GM10266 (cell line): ENCODE measurements around the gene ATF7.
"Not testable (repeated sequence)": the region's sequence is repeated elsewhere in the genome, so short reads cannot be mapped to it uniquely, and the experiment has no call there.

ENCODE experiments used
- DNase-seq: peaks from one replicate; pipeline ENCODE4 v3.0.0; 2012; ENCODE audit errors: extremely low spot score
- TF ChIP-seq, protein P1 (sequence below): IDR thresholded peaks from 2 replicates; pipeline ENCODE4 v1.5.1; 2012; ENCODE audit warnings: mild to moderate bottlenecking, low read depth; ENCODE audit not compliant: control insufficient read depth, insufficient read depth; ENCODE audit errors: missing control alignments

ATF7 gene

DNA sequence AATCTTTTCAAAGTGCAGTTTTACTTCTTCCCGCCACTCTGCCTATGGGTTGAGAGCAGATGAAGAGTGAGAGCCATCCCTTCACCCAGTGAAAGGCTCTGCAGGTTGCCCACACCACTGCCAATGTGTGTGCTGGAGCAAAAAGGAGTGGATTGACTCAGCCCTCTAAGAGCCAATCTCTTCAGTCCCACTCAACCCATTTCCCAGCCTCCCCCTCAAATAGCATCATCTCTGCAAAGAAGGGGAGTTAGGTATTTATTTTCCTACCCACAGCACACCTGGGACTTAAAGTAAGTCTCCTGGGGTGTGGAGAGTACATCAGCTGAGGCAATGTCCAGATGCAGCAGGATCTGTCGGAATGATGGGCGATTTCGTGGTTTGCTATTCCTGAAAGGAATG is 142.2 kb downstream of the ATF7 start:
- DNase-seq: no peak
- TF ChIP-seq, protein P1, sequence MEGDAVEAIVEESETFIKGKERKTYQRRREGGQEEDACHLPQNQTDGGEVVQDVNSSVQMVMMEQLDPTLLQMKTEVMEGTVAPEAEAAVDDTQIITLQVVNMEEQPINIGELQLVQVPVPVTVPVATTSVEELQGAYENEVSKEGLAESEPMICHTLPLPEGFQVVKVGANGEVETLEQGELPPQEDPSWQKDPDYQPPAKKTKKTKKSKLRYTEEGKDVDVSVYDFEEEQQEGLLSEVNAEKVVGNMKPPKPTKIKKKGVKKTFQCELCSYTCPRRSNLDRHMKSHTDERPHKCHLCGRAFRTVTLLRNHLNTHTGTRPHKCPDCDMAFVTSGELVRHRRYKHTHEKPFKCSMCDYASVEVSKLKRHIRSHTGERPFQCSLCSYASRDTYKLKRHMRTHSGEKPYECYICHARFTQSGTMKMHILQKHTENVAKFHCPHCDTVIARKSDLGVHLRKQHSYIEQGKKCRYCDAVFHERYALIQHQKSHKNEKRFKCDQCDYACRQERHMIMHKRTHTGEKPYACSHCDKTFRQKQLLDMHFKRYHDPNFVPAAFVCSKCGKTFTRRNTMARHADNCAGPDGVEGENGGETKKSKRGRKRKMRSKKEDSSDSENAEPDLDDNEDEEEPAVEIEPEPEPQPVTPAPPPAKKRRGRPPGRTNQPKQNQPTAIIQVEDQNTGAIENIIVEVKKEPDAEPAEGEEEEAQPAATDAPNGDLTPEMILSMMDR: no peak

DNA sequence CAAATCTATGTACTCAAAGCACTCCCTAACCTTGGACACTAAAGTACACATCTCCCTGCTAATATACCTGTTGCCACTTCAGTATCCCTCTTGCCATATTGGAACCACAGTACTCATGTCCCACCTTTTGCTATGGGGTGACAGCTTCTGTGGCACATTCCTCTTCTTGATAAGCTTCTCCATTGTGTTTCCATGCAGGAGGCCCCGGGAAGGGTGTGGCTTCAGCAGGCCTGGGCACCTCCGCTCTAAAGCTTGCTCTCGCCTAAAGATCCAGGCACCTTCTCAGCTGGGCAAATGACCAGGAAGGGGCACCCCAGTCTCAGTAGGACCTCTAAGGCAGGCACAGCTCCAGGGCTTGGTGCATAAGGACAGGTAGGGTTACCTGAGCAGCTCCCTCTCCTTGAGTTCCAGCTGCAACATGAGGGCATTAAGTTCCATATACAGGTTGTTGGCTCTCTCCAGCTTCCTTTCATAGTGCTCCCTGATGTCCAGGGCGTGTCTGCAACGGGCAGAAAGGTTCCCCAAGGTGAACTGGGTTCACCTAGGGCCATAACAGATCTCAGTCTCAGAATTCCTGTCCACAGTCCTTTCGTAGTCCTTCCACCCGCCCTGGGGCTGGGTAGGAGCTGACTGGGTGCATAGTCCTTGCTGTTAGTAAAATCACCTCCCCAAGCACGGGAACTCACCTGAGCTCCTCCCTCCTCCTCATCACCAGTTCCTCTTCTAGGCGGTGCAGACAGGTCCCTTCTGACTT is 142.8 kb downstream of the ATF7 start:
- no peak for DNase-seq
- TF ChIP-seq, protein P1: no peak

DNA sequence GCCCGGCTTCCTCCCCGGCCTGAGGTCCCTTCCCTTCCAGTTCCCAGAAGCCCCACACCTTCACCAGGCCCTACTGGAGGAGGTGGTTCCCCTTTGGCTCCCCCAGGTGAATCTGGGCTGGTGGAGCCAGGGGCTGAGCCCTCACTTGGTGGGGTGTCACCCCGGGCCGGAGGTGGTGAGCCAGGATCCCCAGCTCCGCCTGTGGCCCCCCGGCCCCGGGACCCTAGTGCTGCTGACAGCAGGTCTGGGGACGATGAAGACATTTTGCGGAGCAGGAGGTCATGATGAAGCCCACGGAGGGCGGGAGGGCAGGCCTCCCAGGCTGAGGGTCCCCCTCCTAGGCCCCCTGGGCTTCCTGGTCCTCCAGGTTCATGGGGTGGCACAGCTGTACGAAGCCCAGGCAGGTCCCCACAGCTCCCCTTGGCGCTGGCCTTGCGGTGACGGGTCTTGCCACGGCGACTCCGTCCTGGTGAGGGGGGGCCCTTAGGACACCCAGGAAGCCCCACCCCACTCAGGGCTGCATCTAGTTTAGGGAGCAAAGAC is 143.5 kb downstream of the ATF7 start:
- TF ChIP-seq, protein P1: no peak
- no peak for DNase-seq

DNA sequence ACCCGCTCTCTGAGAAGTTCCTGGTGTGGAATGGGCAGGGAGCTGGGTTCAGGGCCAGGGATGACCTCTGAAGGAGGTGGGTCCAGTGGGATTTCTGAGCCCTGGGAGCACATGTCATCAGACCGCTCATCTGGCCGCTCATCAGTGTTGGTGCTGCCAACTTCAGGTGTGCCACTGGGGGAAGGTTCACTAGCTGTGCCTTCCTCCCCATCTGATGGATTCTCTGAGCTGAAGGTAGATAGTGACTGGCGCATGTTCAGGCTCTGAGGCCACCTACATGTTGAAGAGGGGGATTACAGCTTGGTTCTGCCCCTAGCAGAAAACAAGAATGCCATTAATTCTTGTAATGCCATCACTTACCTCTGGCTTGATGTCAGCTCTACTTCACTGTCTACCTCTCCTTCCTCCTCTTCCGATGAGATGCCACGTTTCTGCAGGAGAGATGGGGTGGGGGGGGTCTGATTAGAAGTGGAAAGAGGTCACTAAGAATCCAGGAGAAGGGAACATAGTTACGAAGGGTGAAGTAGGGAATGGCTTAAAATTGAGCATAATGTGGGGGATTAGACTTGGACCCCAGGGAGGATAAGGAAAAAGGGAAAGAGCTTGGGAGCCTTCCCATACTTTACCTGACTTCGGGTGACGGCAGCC is 144.1 kb downstream of the ATF7 start:
- DNase-seq: no peak
- TF ChIP-seq, protein P1: peak; percentile 20

DNA sequence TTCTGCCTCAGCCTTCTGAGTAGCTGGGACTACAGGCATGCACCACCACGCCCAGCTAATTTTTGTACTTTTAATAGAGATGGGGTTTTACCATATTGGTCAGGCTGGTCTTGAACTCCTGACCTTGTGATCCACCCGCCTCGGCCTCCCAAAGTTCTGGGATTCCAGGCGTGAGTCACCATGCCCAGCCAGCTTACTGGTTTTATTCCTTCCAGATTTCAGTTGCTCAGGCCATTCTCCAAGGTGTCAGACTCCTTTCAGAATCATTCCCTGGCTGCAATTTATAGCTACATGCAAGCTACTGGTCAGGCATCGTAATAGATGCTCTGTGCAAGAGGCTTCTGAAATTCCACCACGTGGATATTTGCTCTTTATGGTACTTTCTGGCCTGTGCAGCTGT is 144.7 kb downstream of the ATF7 start:
- DNase-seq: not testable (repeated sequence)

DNA sequence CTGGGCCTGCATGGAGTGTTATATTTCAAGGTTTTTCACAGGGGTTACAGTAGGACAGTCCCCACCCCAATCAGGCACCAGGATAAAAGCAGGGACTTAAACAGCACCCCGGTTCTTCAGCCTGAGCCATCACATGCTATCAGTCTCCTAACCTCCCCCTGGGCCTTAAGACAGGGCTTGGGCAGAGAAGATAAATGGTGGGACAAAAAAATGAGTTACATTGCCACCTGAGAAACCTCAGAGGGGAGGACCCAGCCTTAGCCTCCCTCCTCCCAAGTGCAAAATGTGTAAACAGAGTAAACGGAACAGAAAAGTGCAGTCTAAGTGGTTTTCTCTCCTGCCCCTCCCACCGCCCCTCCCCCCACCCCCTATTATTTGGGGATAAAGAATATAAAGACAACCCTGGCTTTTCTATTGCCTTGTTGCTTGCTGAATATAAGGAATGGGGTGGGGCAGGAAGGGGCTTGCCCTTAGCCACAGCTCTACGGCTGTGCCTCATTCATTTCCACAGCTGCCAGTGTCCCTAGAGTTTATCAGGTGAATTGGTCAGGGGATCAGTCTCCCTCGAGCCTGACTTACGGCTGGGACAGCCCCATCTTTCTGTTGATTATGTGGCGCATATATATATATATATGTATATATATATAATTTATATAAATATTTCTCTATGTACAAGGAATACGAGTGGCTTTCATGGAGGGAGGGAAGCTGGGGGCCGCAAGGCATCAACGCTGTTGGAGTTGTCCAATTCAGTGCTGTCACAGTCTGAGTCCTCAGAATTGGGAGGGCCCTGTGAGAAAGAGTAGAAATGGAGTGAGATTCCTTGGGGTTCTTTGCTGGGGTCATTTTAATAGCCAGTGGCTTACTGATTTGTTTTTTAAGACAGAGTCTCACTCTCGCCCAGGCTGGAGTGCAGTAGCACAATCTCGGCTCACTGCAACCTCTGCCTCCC is 145.4 kb downstream of the ATF7 start:
- no peak for DNase-seq
- TF ChIP-seq, protein P1: no peak

DNA sequence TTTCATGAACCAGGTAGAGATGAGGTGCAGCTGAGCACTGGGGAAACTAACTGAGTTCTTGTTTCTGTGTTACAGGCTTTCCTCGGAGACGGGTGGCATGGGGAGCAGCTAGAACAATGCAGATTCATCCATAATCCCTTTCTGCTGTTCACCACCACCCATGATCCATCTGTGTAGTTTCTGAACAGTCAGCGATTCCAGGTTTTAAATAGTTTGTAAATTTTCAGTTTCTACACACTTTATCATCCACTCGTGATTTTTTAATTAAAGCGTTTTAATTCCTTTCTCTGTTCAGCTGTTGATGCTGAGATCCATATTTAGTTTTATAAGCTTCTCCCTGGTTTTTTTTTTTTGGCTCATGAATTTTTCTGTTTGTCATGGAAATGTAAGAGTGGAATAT is 146.9 kb downstream of the ATF7 start:
- DNase-seq: no peak
- TF ChIP-seq, protein P1: no peak
